HK-2 (cell line): ENCODE results near the gene DGAT2.

ENCODE experiments used
- DNase-seq: peaks from one replicate; pipeline ENCODE4 v3.0.0-alpha.2; 2018; ENCODE audit not compliant: unreplicated experiment

DGAT2 gene

GRCh38 chr11:75801362-75802020 is 32.9 kb downstream of the DGAT2 start:
- DNase-seq: no peak

- DNase-seq: no peak
These were observed 33.7 kb downstream of the DGAT2 start for GRCh38 chr11:75802021-75802912.

- peak; percentile 62 for DNase-seq
These were observed 34.6 kb downstream of the DGAT2 start for GRCh38 chr11:75802913-75803820.

- DNase-seq: no peak
These were observed 40.5 kb downstream of the DGAT2 start for GRCh38 chr11:75809111-75809510.

GRCh38 chr11:75809991-75810390 is 41.4 kb downstream of the DGAT2 start:
- no peak for DNase-seq

GRCh38 chr11:75810637-75811390 is 42.2 kb downstream of the DGAT2 start:
- no peak for DNase-seq

GRCh38 chr11:75811485-75811884 is 42.9 kb downstream of the DGAT2 start:
- DNase-seq: no peak

GRCh38 chr11:75812542-75813040 is 44.0 kb downstream of the DGAT2 start:
- DNase-seq: no peak

- no peak for DNase-seq
These were observed 44.5 kb downstream of the DGAT2 start for GRCh38 chr11:75813124-75813523.

- DNase-seq: no peak
These were observed 45.1 kb downstream of the DGAT2 start for GRCh38 chr11:75813622-75814039.

- no peak for DNase-seq
These were observed 45.7 kb downstream of the DGAT2 start for GRCh38 chr11:75814363-75814676.

GRCh38 chr11:75814677-75815344 is 46.2 kb downstream of the DGAT2 start, which contains the start of gene UVRAG:
Gene UVRAG, plus strand, starts transcription at chr11:75815210. Its CDS starts 198 bp downstream, at chr11:75815408.
- DNase-seq: peak; percentile 95

- DNase-seq: peak; percentile 26
These were observed 47.0 kb downstream of the DGAT2 start for GRCh38 chr11:75815345-75816168.

GRCh38 chr11:75816561-75817239 is 48.1 kb downstream of the DGAT2 start:
- no peak for DNase-seq

GRCh38 chr11:75820645-75821044 is 52.1 kb downstream of the DGAT2 start:
- DNase-seq: no peak

- no peak for DNase-seq
These were observed 52.6 kb downstream of the DGAT2 start for GRCh38 chr11:75821202-75821601.

GRCh38 chr11:75822541-75822940 is 54.0 kb downstream of the DGAT2 start:
- no peak for DNase-seq

- DNase-seq: no peak
These were observed 54.8 kb downstream of the DGAT2 start for GRCh38 chr11:75823415-75823814.

- no peak for DNase-seq
These were observed 55.4 kb downstream of the DGAT2 start for GRCh38 chr11:75823946-75824345.
